Stimulated activated naive CD4-positive, alpha-beta T cell treated with Interleukin-2 at 50 U/mL for 16 hours (primary cell): ENCODE data around the gene PRR33.
"Not testable (repeated sequence)": the region's sequence is repeated elsewhere in the genome, so short reads cannot be mapped to it uniquely, and the experiment has no call there.

Experiments used
- DNase-seq: peaks from one replicate; lab custom pipeline; 2025; lab: John Stamatoyannopoulos, UW

Gene PRR33

DNA sequence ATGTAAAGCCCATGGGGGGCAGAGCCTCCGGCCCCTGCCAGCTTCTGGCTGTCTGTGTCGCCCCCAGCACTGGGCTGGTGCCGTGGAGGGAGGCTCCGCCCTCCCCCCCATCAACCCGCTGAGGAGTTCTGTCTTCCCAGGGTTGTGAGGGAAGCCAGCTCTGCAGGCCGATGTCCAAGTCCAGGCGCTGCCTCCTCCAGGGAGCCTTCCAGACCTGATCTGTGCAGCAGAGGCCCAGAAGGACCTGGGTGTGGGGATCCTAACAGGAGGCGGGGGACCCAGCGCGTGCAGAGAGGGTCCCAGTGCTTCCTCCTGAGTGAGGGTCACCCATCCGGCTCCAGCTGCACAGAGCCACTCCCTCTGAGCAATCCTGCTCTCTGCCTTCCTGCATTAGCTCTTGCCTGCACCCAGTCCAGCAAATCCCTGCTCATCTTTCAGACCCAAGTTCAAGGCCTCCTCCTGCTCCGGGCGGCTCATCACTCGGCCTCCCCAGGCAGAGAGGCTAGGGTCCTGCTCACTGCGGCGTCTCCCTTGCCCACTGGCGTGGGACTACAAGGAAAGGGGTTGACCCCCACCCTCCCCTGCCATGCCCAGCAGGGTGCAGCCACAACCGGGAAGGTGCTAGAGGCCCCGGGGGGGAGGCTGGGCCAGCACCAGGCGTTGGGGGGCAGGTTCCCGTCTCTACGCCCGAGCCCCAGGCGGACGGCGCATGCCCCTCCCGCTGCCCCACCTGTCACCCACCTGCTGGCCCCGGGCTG is 16.4 kb downstream of the PRR33 start:
- DNase-seq, result no peak

DNA sequence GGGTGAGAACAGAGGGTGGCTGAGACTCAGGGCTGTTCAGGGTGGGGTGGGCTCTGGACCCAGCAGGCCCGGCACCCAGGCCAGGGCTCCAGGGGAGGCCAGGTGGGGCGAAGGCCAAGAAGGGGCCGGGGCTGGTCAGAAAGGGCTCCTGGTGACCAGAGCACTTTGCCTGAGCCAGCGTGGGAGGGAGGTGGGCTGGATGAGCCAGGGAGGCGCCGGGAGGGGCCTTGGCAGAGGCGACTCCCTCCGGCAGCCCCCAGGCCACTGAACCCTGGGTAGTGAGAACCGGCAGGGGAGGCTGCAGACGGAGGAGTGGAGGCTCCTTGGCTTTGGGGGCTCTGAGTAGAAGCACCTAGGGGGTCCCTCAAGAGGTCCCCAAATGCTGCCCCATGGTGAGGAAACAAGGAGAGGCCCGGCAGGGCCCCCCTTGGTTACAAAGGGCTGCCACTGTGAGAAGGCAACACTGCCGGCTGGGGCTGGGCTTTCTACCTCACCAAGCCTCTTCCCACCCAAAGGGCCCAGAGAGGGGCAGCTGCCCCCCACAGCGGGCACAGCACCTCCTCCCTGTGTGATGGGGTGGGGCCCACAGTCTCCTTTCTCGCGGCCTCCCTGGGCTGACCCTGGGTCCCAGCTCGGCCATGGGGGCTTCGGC is 17.1 kb downstream of the PRR33 start:
- not testable (repeated sequence) for DNase-seq

DNA sequence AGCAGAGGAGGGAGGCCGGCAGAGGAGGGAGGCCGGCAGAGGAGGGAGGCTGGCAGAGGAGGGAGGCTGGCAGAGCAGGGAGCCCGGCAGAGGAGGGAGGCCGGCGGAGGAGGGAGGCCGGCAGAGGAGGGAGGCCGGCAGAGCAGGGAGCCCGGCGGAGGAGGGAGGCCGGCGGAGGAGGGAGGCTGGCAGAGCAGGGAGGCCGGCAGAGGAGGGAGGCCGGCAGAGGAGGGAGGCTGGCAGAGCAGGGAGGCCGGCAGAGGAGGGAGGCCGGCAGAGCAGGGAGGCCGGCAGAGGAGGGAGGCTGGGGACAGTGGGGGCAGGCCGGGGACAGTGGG is 17.9 kb downstream of the PRR33 start:
- DNase-seq, result not testable (repeated sequence)

DNA sequence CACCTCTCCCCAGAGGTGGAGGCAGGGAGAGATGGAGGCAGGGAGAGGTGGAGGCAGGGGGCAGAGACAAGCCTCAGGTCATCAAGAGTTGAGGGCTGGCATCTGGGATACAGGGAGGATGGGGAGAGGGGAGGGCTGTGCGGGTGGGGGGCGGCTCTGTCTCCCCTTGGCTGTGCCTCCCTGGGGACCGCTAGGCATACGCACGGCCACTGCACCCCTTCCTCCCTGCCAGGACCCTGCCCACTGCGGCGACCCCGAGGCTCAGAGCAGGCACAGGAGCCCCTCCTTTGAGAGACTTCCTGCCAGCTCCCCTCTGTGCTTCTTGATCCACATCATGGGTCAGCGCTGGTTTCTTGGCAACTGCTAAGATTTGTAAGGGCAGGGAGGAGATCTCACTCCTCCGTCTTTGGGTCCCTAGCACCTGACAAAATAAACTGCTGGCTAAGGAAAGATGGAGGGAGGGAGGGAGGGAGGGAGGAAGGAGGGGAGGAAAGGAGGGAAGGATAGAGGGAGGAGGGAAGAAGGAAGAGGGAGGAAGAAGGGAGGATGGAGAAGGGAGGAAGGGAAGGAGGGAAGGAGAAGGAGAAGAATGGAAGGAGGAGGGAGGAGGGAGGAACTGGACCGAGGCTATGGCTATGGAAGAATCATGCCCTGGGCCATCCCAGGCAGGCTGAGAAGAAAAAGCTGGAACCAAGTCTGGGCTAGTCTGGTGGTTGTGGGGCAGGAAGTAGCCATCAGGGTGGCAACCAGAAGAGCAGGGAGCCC is 18.5 kb downstream of the PRR33 start:
- DNase-seq, result no peak

DNA sequence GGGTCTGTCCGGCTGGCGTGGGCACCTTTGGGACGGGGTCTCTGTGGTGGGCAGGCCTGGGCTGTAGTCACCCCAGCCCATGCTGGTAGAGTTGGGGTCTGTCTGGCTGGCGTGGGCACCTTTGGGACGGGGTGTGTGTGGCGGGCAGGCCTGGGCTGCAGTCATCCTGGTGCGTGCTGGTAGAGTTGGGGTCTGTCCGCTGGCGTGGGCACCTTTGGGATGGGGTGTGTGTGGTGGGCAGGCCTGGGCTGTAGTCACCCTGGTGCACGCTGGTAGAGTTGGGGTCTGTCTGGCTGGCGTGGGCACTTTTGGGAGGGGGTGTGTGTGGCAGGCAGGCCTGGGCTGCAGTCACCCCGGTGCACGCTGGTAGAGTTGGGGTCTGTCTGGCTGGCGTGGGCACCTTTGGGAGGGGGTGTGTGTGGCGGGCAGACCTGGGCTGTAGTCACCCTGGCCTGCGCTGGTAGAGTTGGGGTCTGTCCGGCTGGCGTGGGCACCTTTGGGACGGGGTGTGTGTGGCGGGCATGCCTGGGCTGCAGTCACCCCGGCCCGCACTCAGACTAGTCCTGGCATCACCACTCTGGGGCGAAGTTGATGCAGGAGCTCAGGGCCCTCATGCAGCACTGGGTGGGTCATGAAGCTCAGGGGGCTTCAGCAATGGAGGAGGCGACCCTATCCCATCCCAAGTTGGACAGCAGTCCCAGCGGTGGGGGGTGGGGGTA is 19.3 kb downstream of the PRR33 start:
- DNase-seq, result no peak

DNA sequence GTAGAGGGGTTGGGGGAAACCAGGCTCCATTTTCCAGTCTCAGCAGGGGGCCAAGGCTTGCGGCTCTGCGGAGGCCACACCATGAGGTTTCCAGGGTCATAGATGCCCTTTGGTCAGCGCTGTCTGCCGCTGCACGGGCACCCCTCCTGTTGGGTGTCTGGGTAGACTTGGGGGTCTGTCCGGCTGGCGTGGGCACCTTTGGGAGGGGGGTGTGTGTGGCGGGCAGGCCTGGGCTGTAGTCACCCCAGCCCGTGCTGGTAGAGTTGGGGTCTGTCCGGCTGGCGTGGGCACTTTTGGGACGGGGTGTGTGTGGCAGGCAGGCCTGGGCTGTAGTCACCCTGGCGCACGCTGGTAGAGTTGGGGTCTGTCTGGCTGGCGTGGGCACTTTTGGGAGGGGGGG is 20.2 kb downstream of the PRR33 start:
- DNase-seq, result no peak

DNA sequence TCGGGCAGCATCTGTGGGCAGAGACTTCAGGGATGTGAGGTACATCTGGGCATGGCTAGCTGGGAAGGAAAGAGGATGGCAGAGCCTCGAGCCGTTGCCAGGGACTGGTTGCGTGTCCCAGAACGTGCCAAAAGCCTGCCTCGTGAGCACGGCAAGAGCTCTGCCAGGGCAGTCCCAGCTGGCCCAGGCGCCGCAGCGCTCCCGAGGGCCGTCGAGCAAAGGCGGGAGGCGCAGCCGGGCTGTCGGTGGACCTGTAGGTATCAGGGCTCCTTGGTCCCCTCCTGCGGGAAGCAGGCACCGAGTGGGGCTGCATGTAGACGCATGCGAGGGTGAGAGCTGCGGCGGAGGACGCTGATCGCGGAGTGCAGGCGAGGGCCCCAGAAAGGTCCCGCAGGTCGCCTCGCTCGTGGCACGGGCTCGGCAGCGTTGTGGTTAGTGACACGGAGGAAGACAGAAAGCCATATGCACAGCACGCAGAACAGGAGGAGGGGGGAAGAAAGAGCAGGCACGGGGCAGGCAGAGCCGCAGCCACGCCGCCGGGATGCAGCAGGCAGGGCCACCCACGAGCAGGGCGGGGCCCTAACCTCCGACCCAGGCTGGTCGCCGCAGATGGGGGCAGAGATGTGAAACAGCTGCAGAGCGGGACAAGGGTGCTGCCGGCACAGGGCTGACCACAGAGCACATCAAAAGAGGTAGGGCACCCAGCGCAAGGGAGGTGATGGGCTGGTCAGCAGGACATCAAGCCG is 20.8 kb downstream of the PRR33 start:
- peak; percentile 36 for DNase-seq

DNA sequence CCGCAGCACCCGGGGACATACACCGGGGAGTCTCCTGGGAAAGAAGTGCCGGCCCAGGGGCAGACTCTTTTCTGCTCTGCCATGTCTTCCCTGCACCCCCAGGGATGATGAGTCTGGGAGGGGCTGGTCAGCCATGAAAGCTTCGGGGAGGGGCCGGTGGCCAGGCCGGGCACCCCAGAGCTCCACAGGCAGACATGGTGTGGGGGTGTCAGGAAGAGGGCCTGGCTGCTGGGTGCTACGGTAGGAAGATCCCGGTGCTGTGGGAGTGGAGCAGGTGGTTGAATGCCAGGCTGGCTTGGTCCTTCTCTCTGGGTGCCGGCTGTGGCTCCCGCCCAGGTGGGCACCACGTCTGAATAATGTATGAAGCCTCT is 21.4 kb downstream of the PRR33 start:
- no peak for DNase-seq

DNA sequence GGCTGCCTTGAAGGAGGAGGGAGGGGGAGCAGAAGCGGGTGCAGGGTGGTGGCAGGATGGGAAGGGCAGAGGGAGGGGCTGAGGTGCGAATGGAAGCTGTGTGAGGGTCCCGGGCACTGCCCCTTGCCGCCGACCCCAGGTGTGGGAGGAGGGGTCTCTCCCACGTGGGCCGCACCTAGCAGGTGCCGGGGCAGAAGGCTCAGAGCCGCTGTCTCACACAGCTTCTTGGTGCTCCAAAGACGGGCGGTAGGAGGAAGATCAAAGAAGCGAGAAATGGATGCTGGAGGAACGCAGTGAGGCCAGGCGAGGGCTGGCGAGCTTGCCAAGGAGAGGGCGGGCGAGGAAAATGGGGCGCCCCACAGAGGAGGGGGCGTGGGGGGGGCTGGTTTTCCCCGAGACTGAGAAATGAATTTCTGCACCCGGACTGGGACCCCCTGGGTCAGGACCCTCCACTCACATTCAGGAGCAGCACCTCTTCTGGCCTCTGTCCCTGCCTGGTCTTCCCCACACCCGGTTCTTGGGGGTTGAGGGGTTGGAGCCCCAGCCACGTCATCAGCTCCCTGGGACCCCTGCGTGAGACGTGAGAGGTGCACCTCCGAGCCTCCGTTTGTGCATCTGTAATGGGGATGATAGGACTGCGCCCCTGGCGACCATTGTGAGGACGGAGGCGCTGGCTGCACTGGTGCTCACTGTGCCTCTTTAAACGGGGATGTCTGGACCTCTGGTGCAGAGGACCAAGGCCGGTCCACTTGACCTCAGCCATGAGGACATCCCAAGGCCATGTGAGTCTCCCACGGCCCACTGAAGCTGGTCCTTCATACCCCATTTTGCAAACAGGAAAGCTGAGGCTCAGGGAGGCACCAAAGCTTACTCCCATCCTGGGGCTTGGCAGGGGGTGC is 22.0 kb downstream of the PRR33 start:
- DNase-seq, result no peak

DNA sequence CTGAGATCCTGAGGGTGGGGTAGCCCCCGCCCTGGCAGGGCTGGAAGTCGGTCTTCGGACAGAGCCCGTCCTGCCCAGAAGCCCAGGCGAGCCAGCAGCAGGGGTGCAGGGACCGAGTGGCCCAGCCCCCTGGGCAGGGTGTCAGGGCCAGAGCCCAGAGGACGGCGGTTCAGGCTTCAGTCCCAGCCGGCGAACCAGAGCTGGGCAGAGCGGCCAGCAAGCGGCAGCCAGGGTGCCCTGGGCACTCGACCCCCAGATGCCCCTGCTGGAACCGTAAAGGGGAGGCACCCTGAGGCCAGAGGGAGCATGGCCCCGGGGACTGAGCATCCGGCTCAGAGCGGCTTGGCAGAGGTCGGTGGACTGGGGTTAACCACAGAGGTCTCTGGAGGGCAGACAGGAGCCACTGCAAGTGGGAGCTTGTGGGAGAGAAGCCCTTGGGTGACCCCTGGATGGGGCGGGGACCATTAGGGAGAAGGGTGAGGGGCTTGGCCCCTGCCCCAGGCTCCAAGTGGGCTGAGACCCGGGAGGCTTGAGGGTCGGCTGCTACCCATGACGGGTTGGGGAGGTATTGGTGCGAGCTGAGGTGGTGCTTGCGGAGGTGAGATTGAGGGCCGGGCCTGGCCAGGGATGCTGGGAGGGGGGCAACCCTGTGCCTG is 22.9 kb downstream of the PRR33 start:
- no peak for DNase-seq

DNA sequence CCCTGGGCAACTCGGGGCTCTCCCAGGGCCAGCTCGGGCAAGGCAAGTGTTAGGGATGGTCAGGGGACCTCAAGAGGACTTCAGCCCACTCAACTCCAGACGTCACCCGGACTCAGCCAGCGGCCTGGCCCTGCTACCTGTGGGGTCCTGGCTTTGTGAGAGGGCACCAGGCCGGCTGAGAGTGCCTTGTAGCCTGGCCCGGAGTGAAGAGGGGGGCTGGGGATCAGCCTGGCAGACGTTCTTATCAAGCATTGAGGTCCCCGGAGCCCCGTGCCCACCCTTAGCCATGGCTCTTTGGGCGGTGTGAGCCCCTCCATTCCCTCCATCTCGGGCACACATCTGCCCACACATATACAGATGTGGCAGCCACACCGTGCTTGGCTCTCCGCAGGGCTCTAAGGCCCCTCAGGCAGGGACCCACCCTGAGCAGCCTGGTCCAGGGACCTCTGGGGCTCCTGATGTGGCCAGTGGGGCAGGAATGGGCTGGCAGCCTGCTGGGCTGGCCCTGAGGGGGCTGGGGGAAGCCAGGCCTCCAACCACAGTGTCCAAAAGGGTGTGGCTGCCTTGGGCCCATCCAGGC is 23.5 kb downstream of the PRR33 start:
- no peak for DNase-seq

DNA sequence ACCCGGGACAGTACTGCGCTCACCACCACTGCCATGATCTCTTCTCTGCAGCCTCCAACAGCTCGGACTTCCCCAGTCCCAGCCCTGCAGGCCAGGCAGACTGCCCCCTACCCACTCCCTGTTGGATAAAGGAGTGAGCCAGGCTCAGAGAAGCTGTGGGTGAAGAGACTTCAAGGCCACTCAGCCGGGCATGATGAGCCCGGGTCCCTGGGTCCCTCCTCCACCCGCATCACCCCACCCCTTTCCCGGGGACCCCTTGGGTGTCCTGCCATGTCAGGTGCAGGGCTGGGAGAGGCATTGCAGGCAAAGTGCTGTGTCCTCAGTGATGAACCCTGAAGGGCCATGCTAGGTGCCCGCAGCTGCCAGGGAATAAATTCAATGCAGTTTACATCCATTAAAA is 24.3 kb downstream of the PRR33 start:
- DNase-seq, result no peak

DNA sequence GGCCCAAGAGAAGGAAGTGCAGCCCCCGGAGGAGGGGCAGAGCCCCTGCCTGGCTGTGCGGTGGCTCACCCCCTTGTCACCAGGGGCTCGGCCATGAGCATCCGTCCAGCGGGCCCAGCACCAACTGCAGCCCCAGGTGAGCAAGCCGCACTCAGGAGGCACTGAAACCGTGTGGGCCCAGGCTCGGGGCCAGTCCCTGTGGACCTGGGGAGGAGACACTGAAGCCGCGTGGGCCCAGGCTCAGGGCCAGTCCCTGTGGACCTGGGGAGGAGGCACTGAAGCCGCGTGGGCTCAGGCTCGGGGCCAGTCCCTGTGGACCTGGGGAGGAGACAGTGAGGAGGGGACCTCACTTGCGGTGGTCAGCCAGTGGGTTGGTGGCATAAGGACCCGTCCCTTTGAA is 24.9 kb downstream of the PRR33 start:
- DNase-seq, result no peak

DNA sequence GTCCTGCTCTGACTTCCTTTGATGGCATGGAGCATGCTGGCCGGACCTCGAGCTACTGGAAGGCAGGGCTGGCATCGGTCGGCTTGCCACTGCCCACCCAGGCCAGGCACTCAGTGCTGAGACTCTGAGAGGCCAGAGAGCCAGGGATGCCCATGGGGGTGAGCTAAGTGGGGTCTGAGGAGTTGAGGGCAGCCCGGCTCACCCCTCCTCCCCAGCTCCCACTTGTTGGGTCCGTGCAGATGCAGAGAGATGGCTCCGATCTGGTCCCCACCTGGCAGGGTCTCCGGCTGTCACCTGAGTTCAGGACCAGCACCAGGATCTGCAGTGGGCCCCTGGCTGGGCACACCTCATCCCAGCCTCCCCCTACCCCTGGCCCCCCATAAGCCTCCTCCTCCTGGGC is 25.5 kb downstream of the PRR33 start:
- DNase-seq, result no peak

DNA sequence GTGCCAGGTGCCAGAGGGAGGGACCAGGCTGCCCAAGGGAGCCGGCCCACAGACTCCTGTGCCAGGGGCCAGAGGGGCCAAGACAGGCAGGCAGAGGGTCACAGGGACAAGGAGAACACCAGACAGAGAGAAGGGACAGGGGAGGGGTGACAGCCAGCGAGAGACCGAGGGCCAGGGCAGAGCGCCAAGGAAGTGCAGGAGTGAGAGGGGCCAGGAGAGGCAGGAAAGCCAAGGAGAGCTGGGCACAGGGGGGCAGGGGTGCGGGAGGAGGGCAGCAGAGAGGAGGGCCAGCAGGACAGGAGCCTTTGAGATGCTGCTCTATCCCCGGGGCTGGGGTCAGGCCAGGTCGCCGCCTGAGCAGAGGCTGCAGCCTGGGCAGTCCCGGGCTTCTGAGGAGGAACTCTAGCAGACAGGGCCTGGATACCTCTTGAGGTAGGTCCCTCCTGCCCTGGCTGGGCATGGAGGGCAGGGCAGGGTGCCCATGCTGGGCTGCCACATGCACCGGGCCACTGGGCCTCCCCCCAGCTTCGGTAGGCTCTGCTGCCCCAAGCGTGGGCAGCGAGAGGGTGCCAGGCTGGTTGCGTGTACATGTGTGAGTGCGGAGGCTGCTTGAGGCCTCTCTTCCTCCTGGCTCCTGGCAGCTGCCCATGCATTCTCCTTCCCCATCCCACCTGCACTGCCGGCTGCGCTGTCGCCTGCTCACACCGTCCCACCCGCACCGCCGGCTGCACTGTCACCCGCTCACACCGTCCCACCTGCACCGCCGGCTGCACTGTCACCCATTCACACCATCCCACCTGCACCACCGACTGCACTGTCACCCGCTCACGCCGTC is 26.6 kb downstream of the PRR33 start:
- no peak for DNase-seq

DNA sequence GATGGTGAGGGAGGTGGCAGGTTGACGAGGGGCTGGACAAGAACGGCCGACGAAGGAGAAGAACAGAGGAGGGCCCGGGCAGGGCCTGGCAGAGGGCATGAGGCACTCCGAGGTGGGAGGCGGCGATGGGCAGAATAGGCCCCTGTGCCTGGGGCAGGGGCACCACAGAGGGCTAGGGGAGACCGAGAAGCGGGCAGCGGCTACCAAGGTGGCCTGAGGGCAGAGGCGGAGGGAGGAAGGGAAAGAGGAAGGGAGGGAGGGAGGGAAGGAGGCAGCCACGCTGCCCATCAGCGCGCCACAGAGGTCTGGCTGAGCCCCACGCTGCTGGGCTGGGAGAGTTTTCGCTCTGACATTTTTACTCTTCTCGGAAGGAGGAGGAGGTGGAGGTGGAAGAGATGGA is 27.5 kb downstream of the PRR33 start:
- no peak for DNase-seq

DNA sequence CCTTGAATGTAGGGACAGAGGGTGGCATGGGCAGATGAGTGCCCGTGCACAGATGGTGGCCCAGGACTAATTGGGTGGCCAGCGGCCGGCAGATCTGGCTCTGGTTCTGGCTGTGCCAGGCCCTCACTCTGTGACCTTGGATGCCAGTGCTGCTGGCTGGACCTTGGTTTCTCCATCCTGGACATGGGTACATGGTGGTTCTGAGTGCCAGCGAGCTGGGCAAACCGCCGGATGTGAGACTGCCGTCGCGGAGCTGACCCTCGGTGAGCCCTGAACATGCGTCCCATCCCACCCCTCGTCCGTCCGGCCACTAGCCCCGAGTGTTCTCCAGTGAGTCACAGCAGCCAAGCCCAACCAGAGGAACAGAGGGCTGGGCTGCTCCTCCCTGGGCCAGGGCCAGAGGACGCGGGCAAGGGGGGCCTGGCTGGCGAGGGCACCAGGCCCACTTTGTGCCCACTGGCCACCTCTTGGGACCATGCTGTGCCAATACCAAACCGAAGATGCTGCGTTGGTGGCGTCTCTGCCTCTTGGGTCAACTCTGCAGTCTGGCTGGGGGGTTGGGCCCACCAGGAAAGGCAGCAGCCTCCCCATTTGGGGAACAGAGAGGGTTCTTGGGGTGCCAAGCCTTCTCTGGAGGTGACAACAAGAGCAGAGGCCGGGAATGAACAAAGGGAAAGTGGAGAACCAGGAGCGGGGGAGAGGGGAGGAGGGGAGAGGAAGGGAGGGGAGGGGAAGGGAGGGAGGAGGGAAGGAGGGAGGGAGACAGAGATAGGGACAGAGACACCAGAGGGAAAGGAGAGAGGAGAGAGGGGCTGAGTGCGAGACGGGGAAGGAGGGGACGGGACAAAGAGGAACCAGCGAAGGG is 28.1 kb downstream of the PRR33 start:
- DNase-seq, result no peak
